Astrocyte of the spinal cord (primary cell): ENCODE results near the gene OSBPL8.

Source experiments
- DNase-seq: peaks from one replicate; pipeline ENCODE4 v3.0.0; 2011; ENCODE audit warnings: low read depth, low spot score
- H3K4me3 ChIP-seq: 2 replicates; pipeline ENCODE4 v1.5.1; 2011; ENCODE audit warnings: low read depth, mild to moderate bottlenecking, low read length, moderate library complexity
- CTCF ChIP-seq: IDR thresholded peaks from 2 replicates; pipeline ENCODE4 v1.5.1; 2012; ENCODE audit warnings: low read depth, mild to moderate bottlenecking, low read length, inconsistent platforms
- in situ Hi-C: cut with HindIII; loops from 2 replicates; pipeline ENCODE4 v1.10.0; 2017; ENCODE audit warnings: low sequenced_read_pairs

OSBPL8 gene

GRCh38 chr12:76543813-76544347 is 15.7 kb downstream of the OSBPL8 start:
- no peak overlapping the region for H3K4me3 ChIP-seq
- in situ Hi-C loops: no loop called here
- no peak for DNase-seq
- TF ChIP-seq CTCF: no peak

DNA sequence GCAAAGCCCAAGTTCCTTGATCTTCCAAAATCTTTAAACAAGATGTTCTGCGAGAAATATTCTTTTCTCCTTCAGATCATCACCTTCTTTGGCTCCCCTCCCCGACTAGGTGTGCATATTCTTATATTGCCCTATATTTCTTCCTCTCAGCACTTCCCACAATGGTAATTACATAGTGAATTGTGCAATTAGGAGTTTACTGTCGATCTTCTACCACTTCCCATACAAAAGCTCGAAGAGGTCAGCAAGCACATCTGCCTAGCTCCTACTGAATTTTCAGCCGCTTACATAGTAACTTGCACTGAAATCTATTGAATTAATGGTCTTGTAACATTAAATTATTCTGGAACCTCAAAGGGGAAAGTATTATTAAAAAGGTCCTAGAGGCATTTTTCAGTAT is 16.7 kb downstream of the OSBPL8 start:
- H3K4me3 ChIP-seq: no peak overlapping the region
- in situ Hi-C loops: no loop called here
- DNase-seq: no peak
- TF ChIP-seq CTCF: no peak

GRCh38 chr12:76539727-76540126 is 19.8 kb downstream of the OSBPL8 start:
- H3K4me3 ChIP-seq: no peak overlapping the region
- no peak for DNase-seq
- TF ChIP-seq CTCF: no peak
- in situ Hi-C loops: no loop called here

GRCh38 chr12:76537923-76538322 is 21.6 kb downstream of the OSBPL8 start:
- H3K4me3 ChIP-seq: no peak overlapping the region
- DNase-seq: no peak
- in situ Hi-C loops: no loop called here
- TF ChIP-seq CTCF: no peak

DNA sequence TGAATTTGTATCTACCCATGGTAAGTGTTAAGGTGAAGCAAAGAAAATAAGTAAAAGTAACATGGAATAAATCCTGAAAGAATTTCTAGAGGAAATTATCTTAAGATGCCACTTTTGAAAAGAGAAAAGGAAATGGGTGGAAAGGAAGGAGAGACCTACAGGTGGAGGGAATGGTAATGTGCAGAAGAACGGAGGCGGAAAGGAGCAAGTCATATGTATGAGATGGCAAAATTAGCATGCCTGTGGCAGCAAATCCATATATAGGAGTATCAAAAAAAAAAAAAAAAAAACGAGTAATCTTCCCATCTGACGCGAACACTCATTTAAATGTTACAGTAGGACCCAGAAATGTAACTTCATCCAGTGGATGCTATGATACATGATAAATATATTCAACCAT is 23.0 kb downstream of the OSBPL8 start:
- in situ Hi-C loops: no loop called here
- DNase-seq: no peak
- H3K4me3 ChIP-seq: no peak overlapping the region
- no peak for TF ChIP-seq CTCF

DNA sequence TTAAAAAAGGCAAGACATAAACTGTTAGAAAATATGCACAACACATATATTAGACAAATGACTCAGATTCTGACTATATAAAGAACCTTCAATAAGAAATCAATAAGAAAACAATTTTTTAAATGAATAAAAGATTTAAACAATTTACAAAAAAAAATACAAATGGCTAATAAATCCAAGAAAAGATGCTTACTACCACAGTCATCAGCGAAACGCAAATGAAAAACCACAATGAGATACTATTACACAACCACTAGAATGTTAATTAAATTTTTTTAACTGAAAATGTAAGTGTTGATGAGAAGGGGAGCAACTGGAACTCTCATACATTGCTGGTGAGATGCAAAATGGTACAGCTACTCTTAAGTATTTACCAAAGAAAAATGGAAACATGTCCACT is 24.4 kb downstream of the OSBPL8 start:
- H3K4me3 ChIP-seq: no peak overlapping the region
- TF ChIP-seq CTCF: no peak
- DNase-seq: no peak
- in situ Hi-C loops: no loop called here

GRCh38 chr12:76533331-76533730 is 26.2 kb downstream of the OSBPL8 start:
- no peak for DNase-seq
- no peak overlapping the region for H3K4me3 ChIP-seq
- no peak for TF ChIP-seq CTCF
- in situ Hi-C loops: no loop called here
